GM21723 (cell line): ENCODE measurements around the gene ASH1L.
"Not testable (repeated sequence)": the region's sequence is repeated elsewhere in the genome, so short reads cannot be mapped to it uniquely, and the experiment has no call there.

ENCODE experiments used
- ATAC-seq: cut with Tn5 transposase; IDR thresholded peaks from one replicate; pipeline ENCODE4 v1.9.1; 2021; ENCODE audit warnings: mild to moderate bottlenecking, moderate library complexity; ENCODE audit not compliant: unreplicated experiment

Gene ASH1L

DNA sequence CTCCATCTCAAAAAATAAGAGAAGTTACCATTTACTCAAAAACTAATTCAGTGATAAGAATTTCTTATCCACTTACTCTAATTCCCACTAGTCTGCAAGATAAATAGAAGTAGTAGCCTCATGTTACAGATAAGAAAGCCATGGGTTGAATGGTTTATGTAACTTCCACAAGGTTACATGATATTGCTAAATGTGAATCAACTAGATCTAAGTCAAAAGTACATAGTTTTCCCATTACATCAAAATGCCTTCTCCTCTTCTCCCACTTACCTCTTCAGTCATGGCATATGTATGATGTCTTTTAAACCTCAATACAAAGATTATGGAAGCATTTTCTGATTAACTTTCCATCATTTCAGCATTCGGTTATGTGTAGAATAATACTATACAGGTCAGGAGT, 108.5 kb downstream of the ASH1L start:
- ATAC-seq = no peak

DNA sequence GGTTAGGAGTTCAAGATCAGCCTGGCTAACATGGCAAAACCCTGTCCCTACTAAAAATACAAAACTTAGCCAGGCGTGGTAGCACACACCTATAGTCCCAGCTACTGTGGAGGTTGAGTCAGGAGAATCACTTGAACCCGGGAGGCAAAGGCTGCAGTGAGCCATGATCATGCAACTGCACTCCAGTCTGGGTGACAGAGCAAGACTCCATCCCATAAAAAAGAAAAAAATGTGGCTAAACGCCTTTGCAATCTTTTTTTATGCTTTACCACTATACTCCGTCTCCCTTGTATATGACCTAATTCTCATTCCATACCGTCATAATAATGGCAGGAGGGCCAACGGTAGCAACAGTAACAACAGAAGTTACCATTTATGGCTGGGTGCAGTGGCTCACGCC, 109.5 kb downstream of the ASH1L start:
- ATAC-seq = no peak

GRCh38 chr1:155451199-155451598, 111.4 kb downstream of the ASH1L start:
- no peak for ATAC-seq

GRCh38 chr1:155442431-155442830, 120.2 kb downstream of the ASH1L start:
- ATAC-seq = not testable (repeated sequence)

- ATAC-seq = no peak
Observed at GRCh38 chr1:155437405-155437804, 125.2 kb downstream of the ASH1L start.

DNA sequence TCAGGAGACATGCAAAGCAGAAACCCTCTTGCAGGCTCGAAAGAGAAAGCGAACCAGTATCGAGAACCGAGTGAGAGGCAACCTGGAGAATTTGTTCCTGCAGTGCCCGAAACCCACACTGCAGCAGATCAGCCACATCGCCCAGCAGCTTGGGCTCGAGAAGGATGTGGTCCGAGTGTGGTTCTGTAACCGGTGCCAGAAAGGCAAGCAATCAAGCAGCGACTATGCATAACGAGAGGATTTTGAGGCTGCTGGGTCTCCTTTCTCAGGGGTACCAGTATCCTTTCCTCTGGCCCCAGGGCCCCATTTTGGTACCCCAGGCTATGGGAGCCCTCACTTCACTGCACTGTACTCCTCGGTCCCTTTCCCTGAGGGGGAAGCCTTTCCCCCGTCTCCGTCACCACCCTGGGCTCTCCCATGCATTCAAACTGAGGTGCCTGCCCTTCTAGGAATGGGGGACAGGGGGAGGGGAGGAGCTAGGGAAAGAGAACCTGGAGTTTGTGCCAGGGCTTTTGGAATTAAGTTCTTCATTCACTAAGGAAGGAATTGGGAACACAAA, 128.7 kb downstream of the ASH1L start:
- ATAC-seq = not testable (repeated sequence)

GRCh38 chr1:155433128-155433830, 129.3 kb downstream of the ASH1L start:
- not testable (repeated sequence) for ATAC-seq

DNA sequence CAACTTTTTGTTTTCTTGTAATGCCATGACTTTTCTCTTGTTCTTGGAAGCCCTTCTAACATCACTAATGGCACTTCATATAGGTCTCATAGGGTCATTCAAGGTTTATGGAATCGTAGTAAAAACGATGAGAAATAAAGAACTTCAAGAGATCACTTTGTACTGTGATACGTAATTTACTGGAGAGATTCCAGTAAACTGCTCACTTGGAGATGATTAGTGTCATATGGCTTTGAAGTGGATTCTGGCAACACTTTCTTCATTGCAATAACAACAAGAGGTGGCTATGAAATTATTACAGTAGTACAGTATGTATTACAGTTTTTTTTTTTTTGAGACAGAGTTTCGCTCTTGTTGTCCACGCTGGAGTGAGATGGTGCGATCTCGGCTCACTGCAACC, 138.5 kb downstream of the ASH1L start:
- no peak for ATAC-seq

GRCh38 chr1:155420788-155421187, 141.8 kb downstream of the ASH1L start:
- ATAC-seq = no peak

DNA sequence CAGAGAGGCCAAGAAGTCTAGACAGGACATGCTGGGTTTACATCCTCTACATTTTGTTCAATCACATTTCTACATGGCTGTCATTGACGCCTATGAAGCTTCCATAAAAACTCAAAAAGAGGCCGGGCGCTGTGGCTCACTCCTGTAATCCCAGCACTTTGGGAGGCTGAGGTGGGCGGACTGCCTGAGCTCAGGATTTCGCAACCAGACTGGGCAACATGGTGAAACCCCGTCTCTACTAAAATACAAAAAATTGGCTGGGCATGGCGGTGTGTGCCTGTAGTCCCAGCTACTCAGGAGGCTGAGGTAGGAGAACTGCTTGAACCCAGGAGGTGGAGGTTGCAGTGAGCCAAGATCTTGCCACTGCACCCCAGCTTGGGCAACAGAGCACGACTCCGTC, 150.8 kb downstream of the ASH1L start:
- not testable (repeated sequence) for ATAC-seq

GRCh38 chr1:155410931-155411330, 151.7 kb downstream of the ASH1L start:
- no peak for ATAC-seq

DNA sequence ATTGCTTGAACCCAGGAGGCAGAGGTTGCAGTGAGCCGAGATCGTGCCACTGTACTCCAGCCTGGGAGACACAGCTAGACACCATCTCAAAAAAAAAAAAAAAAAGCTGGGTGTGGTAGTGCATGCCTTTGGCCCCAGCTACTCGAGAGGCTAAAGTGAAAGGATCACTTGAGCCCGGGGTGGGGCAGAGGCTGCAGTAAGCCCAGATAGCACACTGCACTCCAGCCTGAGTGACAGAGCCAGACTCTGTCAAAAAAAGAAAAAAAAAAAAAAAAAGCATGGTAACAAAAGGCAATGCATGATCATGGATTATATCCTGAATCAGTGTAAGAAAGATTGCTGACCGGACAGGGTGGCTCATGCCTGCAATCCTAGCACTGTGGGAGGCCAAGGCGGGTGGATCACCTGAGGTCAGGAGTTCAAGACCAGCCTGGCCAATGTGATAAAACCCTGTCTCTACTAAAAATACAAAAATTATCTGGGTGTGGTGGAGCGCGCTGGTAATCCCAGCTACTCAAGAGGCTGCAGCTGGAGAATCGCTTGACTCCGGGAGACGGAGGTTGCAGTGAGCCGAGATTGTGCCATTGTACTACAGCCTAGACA, 165.6 kb downstream of the ASH1L start:
- ATAC-seq = no peak

- ATAC-seq = no peak
Observed at GRCh38 chr1:155392898-155393411, 169.6 kb downstream of the ASH1L start.

- no peak for ATAC-seq
Observed at GRCh38 chr1:155389826-155390225, 172.8 kb downstream of the ASH1L start.

DNA sequence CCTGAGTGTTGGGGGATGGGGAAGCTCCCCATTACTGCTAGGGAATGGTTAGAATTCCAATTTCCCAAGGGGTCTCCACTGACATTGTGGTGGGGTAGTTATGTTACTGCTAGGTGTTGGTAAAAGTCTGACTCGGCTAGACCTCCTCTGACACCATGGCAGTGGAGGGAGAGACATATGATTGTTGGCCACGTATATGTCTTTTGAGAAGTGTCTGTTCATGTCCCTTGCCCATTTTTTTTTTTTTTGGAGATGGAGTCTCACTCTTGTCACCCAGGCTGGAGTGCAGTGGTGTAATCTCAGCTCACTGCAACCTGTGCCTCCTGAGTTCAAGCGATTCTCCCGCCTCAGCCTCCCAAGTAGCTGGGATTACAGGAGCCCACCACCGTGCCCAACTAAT, 176.8 kb downstream of the ASH1L start:
- ATAC-seq = not testable (repeated sequence)

GRCh38 chr1:155383406-155383805, 179.2 kb downstream of the ASH1L start:
- ATAC-seq = no peak

DNA sequence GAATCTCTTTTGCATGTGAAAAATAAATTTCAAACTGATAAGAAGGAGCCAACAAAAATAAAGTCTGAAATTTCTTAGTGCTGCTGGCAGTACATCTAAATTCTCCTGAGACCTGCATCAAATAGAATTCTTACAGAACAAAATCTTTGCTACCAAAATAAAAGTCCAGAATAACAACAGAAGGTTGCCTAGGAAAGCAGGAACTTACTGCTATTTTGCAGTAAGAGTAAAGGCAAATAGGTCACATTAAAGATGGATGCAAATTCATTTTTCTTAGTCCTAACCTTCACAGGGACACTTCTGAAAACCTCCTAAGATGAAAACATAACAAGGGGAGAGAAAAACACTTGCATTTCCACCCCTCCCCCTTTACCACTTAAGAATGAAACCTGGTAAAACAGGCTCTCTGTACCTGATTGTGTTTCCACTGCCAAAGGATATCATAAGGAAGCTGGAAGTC, 182.9 kb downstream of the ASH1L start:
- no peak for ATAC-seq

DNA sequence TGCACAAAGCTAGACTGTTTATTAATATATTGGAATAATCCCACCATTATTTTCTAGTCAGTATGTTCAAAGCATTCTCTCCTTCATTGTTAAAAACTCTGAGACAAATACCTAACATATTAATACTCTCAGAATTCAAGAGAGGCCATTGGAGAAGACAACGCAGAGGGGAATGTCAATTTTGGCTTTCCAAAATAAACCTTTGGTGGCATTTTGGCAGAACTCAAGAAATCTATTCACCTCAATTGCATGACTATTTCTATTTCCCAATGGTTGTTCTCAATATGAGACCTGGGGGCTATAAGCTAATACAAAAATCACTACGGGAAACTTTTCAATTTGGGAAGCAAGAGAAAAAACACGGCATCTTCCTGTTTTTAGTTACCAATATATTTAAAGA, 183.4 kb downstream of the ASH1L start:
- ATAC-seq = no peak

DNA sequence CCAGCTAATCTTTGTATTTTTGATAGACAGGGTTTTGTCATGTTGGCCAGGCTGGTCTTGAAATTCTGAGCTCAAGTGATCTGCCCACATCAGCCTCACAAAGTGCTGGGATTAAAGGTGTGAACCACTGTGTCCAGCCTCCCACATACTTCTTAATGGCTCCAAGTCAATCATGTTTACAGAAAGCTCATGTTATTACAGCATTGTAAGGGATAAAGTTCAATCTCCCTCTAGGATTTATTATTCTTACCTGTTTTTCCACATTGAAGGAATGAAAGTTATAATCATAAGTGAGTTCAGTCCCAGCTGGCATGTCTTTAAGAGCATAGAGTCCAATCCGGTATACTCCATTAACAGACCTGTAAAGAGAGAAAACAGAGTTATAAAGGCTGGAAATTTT, 202.6 kb downstream of the ASH1L start:
- ATAC-seq = no peak

DNA sequence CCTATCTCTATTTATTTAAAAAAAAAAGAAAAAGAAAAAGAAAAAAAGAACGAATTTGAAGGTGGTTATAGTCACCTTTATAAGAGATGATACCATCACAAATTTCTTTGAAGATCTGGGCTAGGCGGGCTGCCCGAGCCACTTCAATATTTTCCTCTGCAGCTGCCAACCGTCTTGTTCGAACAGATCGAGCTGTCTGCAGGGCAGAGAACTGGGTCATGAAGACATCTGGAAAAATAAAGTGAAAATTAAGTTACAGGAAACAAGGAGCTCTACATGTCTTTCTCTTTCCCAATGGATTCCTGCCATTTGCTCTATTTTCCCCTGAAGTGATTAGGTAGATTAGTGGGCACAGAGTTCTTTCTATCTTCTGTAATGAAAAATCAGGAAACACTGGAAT, 210.0 kb downstream of the ASH1L start:
- no peak for ATAC-seq

- no peak for ATAC-seq
Observed at GRCh38 chr1:155342842-155343241, 219.8 kb downstream of the ASH1L start.

- no peak for ATAC-seq
Observed at GRCh38 chr1:155339515-155340097, 223.0 kb downstream of the ASH1L start.
